ENCODE results near the gene RUSC1. TPM values are rescaled to one million over a fixed set of nuclear protein-coding genes. Genes with fewer than 3 reads are reported as not detected.

The RUSC1 gene
- total RNA-seq, 1 experiment from 2014 or later = 80.3 TPM

GRCh38 chr1:155295183-155295941 lies 25.3 kb upstream of the RUSC1 start:
- H3K4me3 ChIP-seq (ENCODE audit: low read length) = no peak overlapping the region
- no peak for DNase-seq
- H3K9ac ChIP-seq (ENCODE audit: low read length) = no peak overlapping the region
- no peaks in the 10 kb centered on the region for H3K79me2 ChIP-seq (ENCODE audit: low read length)
- H3K36me3 ChIP-seq (ENCODE audit: low read depth, low read length) = no peaks in the 10 kb centered on the region
- no peaks in the 10 kb centered on the region for H3K27me3 ChIP-seq (ENCODE audit: low read length)
- no peaks in the 10 kb centered on the region for H3F3A ChIP-seq (ENCODE audit: low read length, unreplicated experiment)
- no peak overlapping the region for H3K4me2 ChIP-seq (ENCODE audit: low read length)
- no peaks in the 10 kb centered on the region for H3K9me2 ChIP-seq (replicated peaks; ENCODE audit: low read length)
- H3K27ac ChIP-seq (ENCODE audit: low read length) = no peak overlapping the region
- H4K20me1 ChIP-seq (ENCODE audit: low read length) = no peaks in the 10 kb centered on the region
- no peak for TF ChIP-seq EZH2phosphoT487 (IDR thresholded peaks at IDR 0.05; ENCODE audit: borderline replicate concordance, low read length)
- no peak for TF ChIP-seq CTCF (conservative IDR thresholded peaks at IDR 0.05; ENCODE audit: low read depth, low read length)
- no peak for TF ChIP-seq EZH2 (IDR thresholded peaks at IDR 0.05; ENCODE audit: low read length, unreplicated experiment)
- BruUV-seq (replicated peaks) = no TSS peak
- H3K9me3 ChIP-seq (ENCODE audit: low read length) = no peaks in the 10 kb centered on the region
- CTCF ChIA-PET = no interaction called here
- POLR2A ChIA-PET (ENCODE audit: unreplicated experiment) = no interaction called here
- no peaks in the 10 kb centered on the region for H3K4me1 ChIP-seq (ENCODE audit: insufficient read depth, low read length)
- H2AFZ ChIP-seq (ENCODE audit: low read length) = no peak overlapping the region
- ATAC-seq = no peak
- intact Hi-C loops (cut with micrococcal nuclease) = no loop called here

- intact Hi-C loops (cut with micrococcal nuclease) = no loop called here
- no peaks in the 10 kb centered on the region for H3K36me3 ChIP-seq (ENCODE audit: low read depth, low read length)
- no peaks in the 10 kb centered on the region for H3K4me1 ChIP-seq (ENCODE audit: insufficient read depth, low read length)
- no peak overlapping the region for H3K4me2 ChIP-seq (ENCODE audit: low read length)
- TF ChIP-seq EZH2phosphoT487 (IDR thresholded peaks at IDR 0.05; ENCODE audit: borderline replicate concordance, low read length) (no peak), CTCF (conservative IDR thresholded peaks at IDR 0.05; ENCODE audit: low read depth, low read length) (no peak), EZH2 (IDR thresholded peaks at IDR 0.05; ENCODE audit: low read length, unreplicated experiment) (no peak)
- no peak overlapping the region for H3K9ac ChIP-seq (ENCODE audit: low read length)
- no TSS peak for BruUV-seq (replicated peaks)
- POLR2A ChIA-PET (ENCODE audit: unreplicated experiment) = no interaction called here
- no peaks in the 10 kb centered on the region for H3K27me3 ChIP-seq (ENCODE audit: low read length)
- H3F3A ChIP-seq (ENCODE audit: low read length, unreplicated experiment) = no peaks in the 10 kb centered on the region
- no peaks in the 10 kb centered on the region for H3K79me2 ChIP-seq (ENCODE audit: low read length)
- ATAC-seq = no peak
- DNase-seq = no peak
- CTCF ChIA-PET = no interaction called here
- H2AFZ ChIP-seq (ENCODE audit: low read length) = no peak overlapping the region
- H3K9me3 ChIP-seq (ENCODE audit: low read length) = no peaks in the 10 kb centered on the region
- H3K4me3 ChIP-seq (ENCODE audit: low read length) = no peak overlapping the region
- no peak overlapping the region for H3K27ac ChIP-seq (ENCODE audit: low read length)
- no peaks in the 10 kb centered on the region for H3K9me2 ChIP-seq (replicated peaks; ENCODE audit: low read length)
- H4K20me1 ChIP-seq (ENCODE audit: low read length) = no peaks in the 10 kb centered on the region
These were observed 24.8 kb upstream of the RUSC1 start for GRCh38 chr1:155295942-155296267.

- H3K27ac ChIP-seq (ENCODE audit: low read length) = no peak overlapping the region
- CTCF ChIA-PET = no interaction called here
These were observed 24.0 kb upstream of the RUSC1 start for GRCh38 chr1:155296661-155297060.

More at GRCh38 chr1:155296661-155297060, 24.0 kb upstream of the RUSC1 start:
- intact Hi-C loops (cut with micrococcal nuclease) = no loop called here
- no peaks in the 10 kb centered on the region for H3K36me3 ChIP-seq (ENCODE audit: low read depth, low read length)
- H3K27me3 ChIP-seq (ENCODE audit: low read length) = no peaks in the 10 kb centered on the region
- no peaks in the 10 kb centered on the region for H3K79me2 ChIP-seq (ENCODE audit: low read length)
- no peak overlapping the region for H3K9ac ChIP-seq (ENCODE audit: low read length)
- POLR2A ChIA-PET (ENCODE audit: unreplicated experiment) = no interaction called here
- ATAC-seq (no peak), DNase-seq (no peak)
- no peaks in the 10 kb centered on the region for H3F3A ChIP-seq (ENCODE audit: low read length, unreplicated experiment)
- H3K9me2 ChIP-seq (replicated peaks; ENCODE audit: low read length) = no peaks in the 10 kb centered on the region
- no peak overlapping the region for H2AFZ ChIP-seq (ENCODE audit: low read length)
- no peaks in the 10 kb centered on the region for H3K4me1 ChIP-seq (ENCODE audit: insufficient read depth, low read length)
- H3K4me2 ChIP-seq (ENCODE audit: low read length) = no peak overlapping the region
- no peaks in the 10 kb centered on the region for H4K20me1 ChIP-seq (ENCODE audit: low read length)
- no TSS peak for BruUV-seq (replicated peaks)
- no peak overlapping the region for H3K4me3 ChIP-seq (ENCODE audit: low read length)
- no peaks in the 10 kb centered on the region for H3K9me3 ChIP-seq (ENCODE audit: low read length)
- TF ChIP-seq CTCF (conservative IDR thresholded peaks at IDR 0.05; ENCODE audit: low read depth, low read length) (no peak), EZH2 (IDR thresholded peaks at IDR 0.05; ENCODE audit: low read length, unreplicated experiment) (no peak), EZH2phosphoT487 (IDR thresholded peaks at IDR 0.05; ENCODE audit: borderline replicate concordance, low read length) (no peak)
